Tibial artery (tissue), 4 donors: ENCODE results near the gene ZBTB20.

Experiments
- DNase-seq, 2 donors: peaks; one replicate each; pipeline ENCODE4 v3.0.0-alpha.2; 2019
- H3K27ac ChIP-seq, 2 donors: fragments of 200-600 bp; sonication (generic) in 1 of 2; 1 replicate in 1 of 2; 2 replicates in 1 of 2; pipeline ENCODE4 v1.5.1; 2018 to 2019; ENCODE audit warnings: mild to moderate bottlenecking in 1 of 2
- H3K27me3 ChIP-seq, 2 donors: fragments of 200-600 bp; sonication (generic) in 1 of 2; one replicate each; pipeline versions ENCODE4 v1.5.1 to v1.6.0; 2016 to 2019
- H3K36me3 ChIP-seq, 3 donors: fragments of 200-600 bp; sonication (generic) in 2 of 3; one replicate each; pipeline ENCODE4 v1.5.1; 2016 to 2019; ENCODE audit warnings: mild to moderate bottlenecking in 2 of 3
- H3K4me1 ChIP-seq, 4 donors: fragments of 200-600 bp; sonication (generic) in 2 of 4; 1 replicate in 3 of 4; 2 replicates in 1 of 4; pipeline ENCODE4 v1.5.1; 2016 to 2019
- H3K4me3 ChIP-seq, 2 donors: fragments of 200-600 bp; sonication (generic) in 1 of 2; 1 replicate in 1 of 2; 2 replicates in 1 of 2; pipeline ENCODE4 v1.5.1; 2018 to 2019; ENCODE audit warnings: mild to moderate bottlenecking in 2 of 2
- H3K9me3 ChIP-seq, 3 donors: fragments of 200-600 bp; sonication (generic) in 1 of 3; one replicate each; pipeline ENCODE4 v1.5.1; 2016 to 2019
- intact Hi-C: fragments of 100-400 bp; cut with DNase I; formaldehyde crosslinking; loops from one replicate; pipeline ENCODE4 v1.15.0; 2023; ENCODE audit warnings: low total_unique reads
- TF ChIP-seq, protein P1 (sequence below), 2 experiments: fragments of 200-600 bp in 1 of 2; fragments of 450-650 bp in 1 of 2; IDR thresholded peaks; one replicate each; pipeline ENCODE4 v1.5.1; 2017 to 2019; ENCODE audit warnings: antibody characterized with exemption in 2 of 2, mild to moderate bottlenecking in 1 of 2, moderate library complexity in 1 of 2

Gene ZBTB20

DNA sequence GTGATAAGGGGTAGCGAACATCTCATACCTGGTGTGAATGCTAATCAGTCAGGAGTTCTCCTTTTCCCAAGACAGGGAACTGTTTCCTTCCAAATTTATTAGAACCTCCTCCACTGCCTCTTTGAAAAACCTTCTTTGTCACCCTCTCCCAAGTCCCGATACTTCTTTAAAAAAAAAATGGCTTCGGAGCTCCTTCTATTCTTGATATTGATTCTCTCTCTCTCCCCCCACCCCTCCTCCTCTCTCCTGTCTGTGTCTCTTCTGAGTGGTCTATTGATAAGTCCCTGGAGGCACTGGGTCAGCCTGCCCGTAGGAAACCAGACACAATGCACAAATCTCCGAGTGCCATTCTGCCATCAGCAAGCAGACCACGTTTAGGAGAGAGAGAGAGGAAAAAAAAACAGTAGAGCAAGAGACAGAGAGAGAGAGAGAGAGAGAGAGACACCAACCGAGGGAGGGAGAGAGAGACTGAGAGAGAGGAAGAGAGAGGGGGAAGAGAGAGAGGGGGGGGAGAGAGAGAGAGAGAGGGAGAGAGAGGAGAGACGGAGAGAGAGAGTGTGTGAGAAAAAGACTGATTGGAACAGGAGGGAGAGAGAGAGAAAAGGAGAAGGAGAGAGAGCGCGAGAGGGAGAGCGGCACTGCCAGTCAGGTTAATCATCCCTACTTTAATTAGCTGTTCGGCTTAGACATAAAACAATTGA, 692.4 kb downstream of the ZBTB20 start:
- peak overlapping the region; percentile 54 to 56 for H3K4me3 ChIP-seq
- intact Hi-C loops, result no loop called here
- H3K27me3 ChIP-seq, result no peaks in the 10 kb centered on the region
- no peaks in the 10 kb centered on the region for H3K9me3 ChIP-seq
- H3K27ac ChIP-seq, result peak overlapping the region; percentile 48 to 63
- no peak for DNase-seq
- H3K36me3 ChIP-seq, result no peaks in the 10 kb centered on the region
- TF ChIP-seq, protein P1, sequence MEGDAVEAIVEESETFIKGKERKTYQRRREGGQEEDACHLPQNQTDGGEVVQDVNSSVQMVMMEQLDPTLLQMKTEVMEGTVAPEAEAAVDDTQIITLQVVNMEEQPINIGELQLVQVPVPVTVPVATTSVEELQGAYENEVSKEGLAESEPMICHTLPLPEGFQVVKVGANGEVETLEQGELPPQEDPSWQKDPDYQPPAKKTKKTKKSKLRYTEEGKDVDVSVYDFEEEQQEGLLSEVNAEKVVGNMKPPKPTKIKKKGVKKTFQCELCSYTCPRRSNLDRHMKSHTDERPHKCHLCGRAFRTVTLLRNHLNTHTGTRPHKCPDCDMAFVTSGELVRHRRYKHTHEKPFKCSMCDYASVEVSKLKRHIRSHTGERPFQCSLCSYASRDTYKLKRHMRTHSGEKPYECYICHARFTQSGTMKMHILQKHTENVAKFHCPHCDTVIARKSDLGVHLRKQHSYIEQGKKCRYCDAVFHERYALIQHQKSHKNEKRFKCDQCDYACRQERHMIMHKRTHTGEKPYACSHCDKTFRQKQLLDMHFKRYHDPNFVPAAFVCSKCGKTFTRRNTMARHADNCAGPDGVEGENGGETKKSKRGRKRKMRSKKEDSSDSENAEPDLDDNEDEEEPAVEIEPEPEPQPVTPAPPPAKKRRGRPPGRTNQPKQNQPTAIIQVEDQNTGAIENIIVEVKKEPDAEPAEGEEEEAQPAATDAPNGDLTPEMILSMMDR (IDR thresholded peaks at IDR 0.05), result peak in 1 of 2 experiments; percentile 29
- peaks cover 0 to 30% (median 9%) of the 10 kb centered on the region in 4 donors for H3K4me1 ChIP-seq

DNA sequence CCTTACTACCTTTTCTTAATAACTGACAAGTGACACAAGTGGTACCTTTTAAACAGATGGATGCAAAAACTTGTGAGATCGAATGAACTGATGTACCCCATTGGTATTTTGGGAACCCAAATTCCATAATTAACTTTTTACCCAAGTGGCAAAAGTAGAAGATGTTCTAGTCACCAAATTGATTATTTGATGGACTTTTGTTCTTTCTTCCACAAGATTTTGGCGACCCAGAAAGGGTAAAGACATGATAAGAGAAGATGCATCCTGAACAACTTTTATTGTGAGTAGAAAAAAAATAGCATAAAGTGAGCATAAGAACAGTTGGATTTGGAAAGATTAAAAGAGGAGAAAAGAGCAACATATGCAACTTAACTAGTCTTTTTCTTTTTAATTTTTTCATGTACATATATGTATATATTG, 693.7 kb downstream of the ZBTB20 start:
- TF ChIP-seq, protein P1 (IDR thresholded peaks at IDR 0.05), result no peak
- intact Hi-C loops, result no loop called here
- Histone ChIP-seq H3K4me3 (peak overlapping the region; percentile 54 to 56), H3K9me3 (no peaks in the 10 kb centered on the region), H3K4me1 (peaks cover 0 to 30% (median 9%) of the 10 kb centered on the region in 4 donors), H3K27me3 (no peaks in the 10 kb centered on the region), H3K27ac (peak overlapping the region; percentile 48 to 63), H3K36me3 (no peaks in the 10 kb centered on the region)
- DNase-seq, result no peak

DNA sequence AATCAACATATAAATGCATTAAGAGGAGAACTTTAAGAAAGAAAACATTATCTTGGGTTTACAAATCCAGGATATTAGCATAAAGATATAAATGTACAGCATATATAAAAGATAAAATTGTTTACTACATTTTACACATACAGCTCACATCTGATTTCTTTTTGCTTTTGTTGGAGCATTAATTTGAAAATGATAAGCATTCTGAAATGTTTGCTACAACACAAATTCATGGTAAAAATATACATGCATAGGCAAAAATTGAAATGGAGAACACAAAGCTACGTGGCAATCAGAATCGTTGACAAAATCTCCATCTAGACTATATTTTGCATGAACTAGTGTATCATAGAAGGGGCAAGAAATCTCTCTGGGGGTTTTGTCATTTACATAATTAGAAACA, 694.2 kb downstream of the ZBTB20 start:
- peaks cover 0 to 31% (median 9%) of the 10 kb centered on the region in 4 donors for H3K4me1 ChIP-seq
- H3K9me3 ChIP-seq, result no peaks in the 10 kb centered on the region
- DNase-seq, result no peak
- H3K36me3 ChIP-seq, result no peaks in the 10 kb centered on the region
- intact Hi-C loops, result no loop called here
- H3K27ac ChIP-seq, result peak overlapping the region in 1 of 2 donors; percentile 60
- no peaks in the 10 kb centered on the region for H3K27me3 ChIP-seq
- TF ChIP-seq, protein P1 (IDR thresholded peaks at IDR 0.05), result no peak
- H3K4me3 ChIP-seq, result no peak overlapping the region

DNA sequence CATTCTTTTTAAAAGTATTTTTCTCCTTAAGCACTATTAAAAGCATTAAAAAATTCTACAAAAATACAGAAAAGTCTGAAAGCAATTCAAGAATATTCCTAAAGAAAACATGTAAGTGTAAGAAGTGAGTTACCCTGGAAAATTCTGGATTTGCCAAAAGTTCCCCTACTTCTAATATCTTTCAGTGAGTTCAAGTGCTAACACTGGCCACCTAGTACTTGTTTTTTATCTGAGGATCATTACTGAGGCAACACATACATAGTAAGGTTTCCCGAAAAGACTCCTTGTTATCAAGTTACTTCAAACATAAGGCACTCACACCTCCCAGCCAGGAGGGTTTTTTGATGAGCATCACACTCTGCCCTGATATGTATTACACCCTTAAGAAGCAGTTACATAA, 694.8 kb downstream of the ZBTB20 start:
- Histone ChIP-seq H3K27me3 (no peaks in the 10 kb centered on the region), H3K4me3 (no peak overlapping the region), H3K4me1 (peaks cover 0 to 33% (median 10%) of the 10 kb centered on the region in 4 donors), H3K27ac (peak overlapping the region; percentile 55 to 60), H3K9me3 (no peaks in the 10 kb centered on the region), H3K36me3 (no peaks in the 10 kb centered on the region)
- TF ChIP-seq, protein P1 (IDR thresholded peaks at IDR 0.05), result no peak
- intact Hi-C loops, result no loop called here
- no peak for DNase-seq

DNA sequence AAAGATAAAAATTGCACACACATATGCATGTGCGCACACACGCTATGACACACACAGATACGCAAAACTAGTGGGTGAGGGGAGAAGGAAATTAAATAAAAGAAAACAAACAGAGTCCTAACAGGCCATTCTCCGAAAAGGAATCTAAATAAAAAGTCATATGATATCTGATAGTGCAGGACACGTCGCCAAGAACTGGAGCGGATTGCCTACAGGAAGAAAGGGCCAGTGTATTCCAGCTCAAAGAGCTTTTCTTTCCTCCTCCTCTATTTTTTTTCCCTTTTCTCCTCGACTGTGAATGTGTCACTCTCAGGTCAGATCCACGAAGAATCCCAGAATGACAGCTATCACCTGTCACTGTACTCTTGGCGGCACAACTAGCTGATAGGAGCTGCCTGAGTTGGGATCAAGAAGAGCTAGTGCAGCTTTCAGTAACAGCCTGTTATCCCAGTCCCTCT, 695.5 kb downstream of the ZBTB20 start:
- intact Hi-C loops, result no loop called here
- DNase-seq, result peak in 1 of 2 donors; percentile 38

More for the DNA sequence above, 695.5 kb downstream of the ZBTB20 start:
- TF ChIP-seq, protein P1 (IDR thresholded peaks at IDR 0.05), result no peak
- H3K36me3 ChIP-seq, result no peaks in the 10 kb centered on the region
- peak overlapping the region; percentile 55 to 60 for H3K27ac ChIP-seq
- H3K27me3 ChIP-seq, result no peaks in the 10 kb centered on the region
- H3K9me3 ChIP-seq, result no peaks in the 10 kb centered on the region
- H3K4me3 ChIP-seq, result peak overlapping the region; percentile 9 to 11
- peaks cover 0 to 35% (median 11%) of the 10 kb centered on the region in 4 donors for H3K4me1 ChIP-seq
